Measurements from ENCODE around the gene PCP4L1. TPM values are rescaled to one million over a fixed set of nuclear protein-coding genes. Genes with fewer than 3 reads are reported as not detected.
"Not testable (repeated sequence)": the region's sequence is repeated elsewhere in the genome, so short reads cannot be mapped to it uniquely, and the experiment has no call there.

Gene PCP4L1
- total RNA-seq, 4 donors from 2014 or later: 1.6 to 13.8 (median 5.7) TPM

- 58% methylated on average over 2 of the region's 3 CpGs; no CpG with 5 or more reads in 1 of the 2 donors for WGBS, 2 donors (ENCODE audit: low coverage in 1 of 2)
- no peaks in the 10 kb centered on the region for H3K36me3 ChIP-seq
- no peaks in the 10 kb centered on the region for H3K27me3 ChIP-seq
- no peak for ATAC-seq
- H3K27ac ChIP-seq: no peak overlapping the region
- H3K9me3 ChIP-seq: no peaks in the 10 kb centered on the region
- TF ChIP-seq POLR2A (IDR thresholded peaks at IDR 0.05): no peak
- H3K4me1 ChIP-seq: no peaks in the 10 kb centered on the region
- no peak overlapping the region for H3K4me3 ChIP-seq
Measured at GRCh38 chr1:161241682-161242081, 16.9 kb upstream of the PCP4L1 start.

- no peaks in the 10 kb centered on the region for H3K9me3 ChIP-seq
- 70 to 87% methylated on average over 2 of the region's 2 CpGs for WGBS, 2 donors (ENCODE audit: low coverage in 1 of 2)
- H3K4me1 ChIP-seq: no peaks in the 10 kb centered on the region
- no peak for TF ChIP-seq EP300 (IDR thresholded peaks at IDR 0.05)
- no peak for TF ChIP-seq POLR2A (IDR thresholded peaks at IDR 0.05)
- no peak for TF ChIP-seq POLR2AphosphoS5 (IDR thresholded peaks at IDR 0.05)
- no peak for TF ChIP-seq CTCF (IDR thresholded peaks at IDR 0.05)
- no peak overlapping the region for H3K4me3 ChIP-seq
- no peak overlapping the region for H3K27ac ChIP-seq
- no peaks in the 10 kb centered on the region for H3K36me3 ChIP-seq
- no peak for ATAC-seq
- H3K27me3 ChIP-seq: no peaks in the 10 kb centered on the region
Measured at GRCh38 chr1:161242313-161242712, 16.2 kb upstream of the PCP4L1 start.

- no peaks in the 10 kb centered on the region for H3K36me3 ChIP-seq
- no peaks in the 10 kb centered on the region for H3K4me1 ChIP-seq
- H3K9me3 ChIP-seq: no peaks in the 10 kb centered on the region
- no peak for TF ChIP-seq POLR2AphosphoS5 (IDR thresholded peaks at IDR 0.05)
- no peak for TF ChIP-seq EP300 (IDR thresholded peaks at IDR 0.05)
- no peak for TF ChIP-seq CTCF (IDR thresholded peaks at IDR 0.05)
- no peak for TF ChIP-seq POLR2A (IDR thresholded peaks at IDR 0.05)
- H3K27ac ChIP-seq: no peak overlapping the region
- no peak overlapping the region for H3K4me3 ChIP-seq
- 79 to 85% methylated on average over 4 of the region's 4 CpGs for WGBS, 2 donors (ENCODE audit: low coverage in 1 of 2)
- ATAC-seq: no peak
- no peaks in the 10 kb centered on the region for H3K27me3 ChIP-seq
Measured at GRCh38 chr1:161244888-161245287, 13.7 kb upstream of the PCP4L1 start.

- not testable (repeated sequence) for ATAC-seq, H3K27me3 ChIP-seq, H3K4me1 ChIP-seq, H3K27ac ChIP-seq, H3K36me3 ChIP-seq, H3K4me3 ChIP-seq
- 72 to 86% methylated on average over 5 of the region's 5 CpGs for WGBS, 2 donors (ENCODE audit: low coverage in 1 of 2)
- H3K9me3 ChIP-seq: peaks cover 0 to 14% (median 0%) of the 10 kb centered on the region in 3 donors
Measured at GRCh38 chr1:161250100-161250499, 8.4 kb upstream of the PCP4L1 start.

GRCh38 chr1:161250829-161251228 lies 7.7 kb upstream of the PCP4L1 start:
- no peaks in the 10 kb centered on the region for H3K36me3 ChIP-seq
- H3K27me3 ChIP-seq: no peaks in the 10 kb centered on the region
- no peak for TF ChIP-seq EP300 (IDR thresholded peaks at IDR 0.05)
- no peak for TF ChIP-seq POLR2A (IDR thresholded peaks at IDR 0.05)
- TF ChIP-seq POLR2AphosphoS5 (IDR thresholded peaks at IDR 0.05): no peak
- TF ChIP-seq CTCF (IDR thresholded peaks at IDR 0.05): no peak
- no peak overlapping the region for H3K4me3 ChIP-seq
- no peak overlapping the region for H3K27ac ChIP-seq
- peaks cover 0 to 14% (median 0%) of the 10 kb centered on the region in 3 donors for H3K9me3 ChIP-seq
- no peak for ATAC-seq
- no peaks in the 10 kb centered on the region for H3K4me1 ChIP-seq
- 70 to 100% methylated on average over 3 to 7 of the region's 7 CpGs for WGBS, 2 donors (ENCODE audit: low coverage in 1 of 2)

GRCh38 chr1:161251579-161251978 lies 7.0 kb upstream of the PCP4L1 start:
- Histone ChIP-seq H3K4me3 (no peak overlapping the region), H3K4me1 (no peaks in the 10 kb centered on the region), H3K27me3 (no peaks in the 10 kb centered on the region), H3K27ac (no peak overlapping the region), H3K36me3 (no peaks in the 10 kb centered on the region), H3K9me3 (peaks cover 0 to 20% (median 0%) of the 10 kb centered on the region in 3 donors)
- ATAC-seq: no peak
- no peak for TF ChIP-seq CTCF (IDR thresholded peaks at IDR 0.05)
- no peak for TF ChIP-seq POLR2A (IDR thresholded peaks at IDR 0.05)
- WGBS, 2 donors (ENCODE audit: low coverage in 1 of 2): 92% methylated on average over 7 of the region's 8 CpGs; no CpG with 5 or more reads in 1 of the 2 donors

GRCh38 chr1:161255302-161255701 lies 3.2 kb upstream of the PCP4L1 start:
- H3K27me3 ChIP-seq: peaks cover 33% of the 10 kb centered on the region
- H3K4me3 ChIP-seq, ATAC-seq, H3K27ac ChIP-seq, H3K36me3 ChIP-seq: not testable (repeated sequence)
- WGBS, 2 donors (ENCODE audit: low coverage in 1 of 2): 73 to 83% methylated on average over 4 to 5 of the region's 5 CpGs
- peaks cover 0 to 29% (median 0%) of the 10 kb centered on the region in 3 donors for H3K9me3 ChIP-seq
- H3K4me1 ChIP-seq: peaks cover 0 to 22% (median 8%) of the 10 kb centered on the region in 3 donors

GRCh38 chr1:161255955-161256520 lies 2.5 kb upstream of the PCP4L1 start:
- H3K27me3 ChIP-seq: peaks cover 40% of the 10 kb centered on the region
- ATAC-seq, H3K27ac ChIP-seq, H3K4me3 ChIP-seq, H3K36me3 ChIP-seq: not testable (repeated sequence)
- peaks cover 0 to 29% (median 8%) of the 10 kb centered on the region in 3 donors for H3K4me1 ChIP-seq
- peaks cover 0 to 22% (median 0%) of the 10 kb centered on the region in 3 donors for H3K9me3 ChIP-seq
- 89 to 90% methylated on average over 4 of the region's 4 CpGs for WGBS, 2 donors (ENCODE audit: low coverage in 1 of 2)

- not testable (repeated sequence) for ATAC-seq, H3K4me3 ChIP-seq, H3K27ac ChIP-seq, H3K36me3 ChIP-seq
- Histone ChIP-seq H3K27me3 (peaks cover 46% of the 10 kb centered on the region), H3K4me1 (peaks cover 0 to 39% (median 8%) of the 10 kb centered on the region in 3 donors), H3K9me3 (peaks cover 0 to 18% (median 0%) of the 10 kb centered on the region in 3 donors)
- 92 to 100% methylated on average over 1 to 5 of the region's 5 CpGs for WGBS, 2 donors (ENCODE audit: low coverage in 1 of 2)
Measured at GRCh38 chr1:161257109-161257508, 1.4 kb upstream of the PCP4L1 start.
